ENCODE data around the gene DCAF8. TPM values are rescaled to one million over a fixed set of nuclear protein-coding genes. Genes with fewer than 3 reads are reported as not detected.

Gene DCAF8
- total RNA-seq, 1 donor from 2014 or later = 88.4 TPM

GRCh38 chr1:160307118-160307791 is 44.9 kb upstream of the DCAF8 start:
- DNase-seq (ENCODE audit: low spot score) = no peak
- Mint-ChIP-seq H3K4me1 (ENCODE audit: low read depth) (peaks cover 8% of the 10 kb centered on the region), H3K36me3 (ENCODE audit: low read depth) (peaks cover 53% of the 10 kb centered on the region), H3K27me3 (ENCODE audit: low read depth) (no peaks in the 10 kb centered on the region), H3K9me3 (ENCODE audit: low read depth) (no peaks in the 10 kb centered on the region), H3K27ac (ENCODE audit: unreplicated experiment) (peak overlapping the region; percentile 36), H3K4me3 (ENCODE audit: unreplicated experiment) (no peak overlapping the region)
- TF ChIP-seq CTCF (IDR thresholded peaks at IDR 0.05) = no peak

- DNase-seq (ENCODE audit: low spot score) = no peak
- no peak for TF ChIP-seq CTCF (IDR thresholded peaks at IDR 0.05)
- Mint-ChIP-seq H3K27me3 (ENCODE audit: low read depth) (no peaks in the 10 kb centered on the region), H3K9me3 (ENCODE audit: low read depth) (no peaks in the 10 kb centered on the region), H3K36me3 (ENCODE audit: low read depth) (peaks cover 49% of the 10 kb centered on the region), H3K4me1 (ENCODE audit: low read depth) (no peaks in the 10 kb centered on the region), H3K27ac (ENCODE audit: unreplicated experiment) (peak overlapping the region; percentile 12), H3K4me3 (ENCODE audit: unreplicated experiment) (no peak overlapping the region)
Measured at GRCh38 chr1:160300173-160300572, 37.8 kb upstream of the DCAF8 start.

- Mint-ChIP-seq H3K9me3 (ENCODE audit: low read depth) (no peaks in the 10 kb centered on the region), H3K4me1 (ENCODE audit: low read depth) (no peaks in the 10 kb centered on the region), H3K27ac (ENCODE audit: unreplicated experiment) (peak overlapping the region; percentile 27), H3K27me3 (ENCODE audit: low read depth) (no peaks in the 10 kb centered on the region), H3K4me3 (ENCODE audit: unreplicated experiment) (no peak overlapping the region), H3K36me3 (ENCODE audit: low read depth) (peaks cover 69% of the 10 kb centered on the region)
- DNase-seq (ENCODE audit: low spot score) = no peak
- no peak for TF ChIP-seq CTCF (IDR thresholded peaks at IDR 0.05)
Measured at GRCh38 chr1:160296036-160296435, 33.7 kb upstream of the DCAF8 start.

- Mint-ChIP-seq H3K36me3 (ENCODE audit: low read depth) (peaks cover 69% of the 10 kb centered on the region), H3K9me3 (ENCODE audit: low read depth) (no peaks in the 10 kb centered on the region), H3K4me3 (ENCODE audit: unreplicated experiment) (no peak overlapping the region), H3K27me3 (ENCODE audit: low read depth) (no peaks in the 10 kb centered on the region), H3K4me1 (ENCODE audit: low read depth) (no peaks in the 10 kb centered on the region), H3K27ac (ENCODE audit: unreplicated experiment) (no peak overlapping the region)
- DNase-seq (ENCODE audit: low spot score) = no peak
- no peak for TF ChIP-seq CTCF (IDR thresholded peaks at IDR 0.05)
Measured at GRCh38 chr1:160293020-160293968, 30.9 kb upstream of the DCAF8 start.
